Measurements from ENCODE around the gene CAMTA1. TPM values are rescaled to one million over a fixed set of nuclear protein-coding genes. Genes with fewer than 3 reads are reported as not detected.

The CAMTA1 gene
- total RNA-seq, 1 experiment from 2014 or later, result 69.5 TPM

- ATAC-seq (no peak), DNase-seq (ENCODE audit: low read depth, low spot score) (no peak)
- ChIA-PET POLR2A (no interaction called here), CTCF (no interaction called here), RAD21 (ENCODE audit: low non-redundant PET in 1 of 2, low total read pairs in 2 of 2, uncharacterized antibody in 2 of 2, unreplicated experiment in 2 of 2) (no interaction called here)
- Histone ChIP-seq H4K20me1 (ENCODE audit: insufficient read depth) (no peaks in the 10 kb centered on the region), H3K79me2 (ENCODE audit: insufficient read depth, low read length) (no peaks in the 10 kb centered on the region), H3K9ac (ENCODE audit: low read length) (no peak overlapping the region), H3K4me2 (ENCODE audit: low read length) (no peak overlapping the region), H3K27ac (ENCODE audit: low read depth, low read length) (no peak overlapping the region), H3K27me3 (ENCODE audit: insufficient read depth, low read length) (peaks cover 75% of the 10 kb centered on the region), H3K9me3 (ENCODE audit: control insufficient read depth in 1 of 2, insufficient read depth in 1 of 2, low read depth in 1 of 2, low read length in 2 of 2) (no peaks in the 10 kb centered on the region), H3K4me3 (replicated peaks in 1 of 2; ENCODE audit: low read depth in 1 of 2, low read length in 2 of 2) (no peak overlapping the region), H3K36me3 (ENCODE audit: control insufficient read depth in 1 of 2, insufficient read depth in 2 of 2, low read length in 2 of 2) (no peaks in the 10 kb centered on the region), H3K9me2 (ENCODE audit: insufficient read depth) (no peaks in the 10 kb centered on the region), H3K4me1 (ENCODE audit: control insufficient read depth in 1 of 2, insufficient read depth in 2 of 2, low read length in 2 of 2) (no peaks in the 10 kb centered on the region), H2AFZ (ENCODE audit: low read depth, low read length, poor library complexity, severe bottlenecking) (no peak overlapping the region)
- BruUV-seq (replicated peaks), result no TSS peak
- TF ChIP-seq FOSL1 (IDR thresholded peaks at IDR 0.05; ENCODE audit: low read depth) (no peak), POLR2AphosphoS5 (IDR thresholded peaks at IDR 0.05; ENCODE audit: low read depth, low read length) (no peak), REST (IDR thresholded peaks at IDR 0.05; ENCODE audit: low read depth) (no peak), CBX3 (IDR thresholded peaks at IDR 0.05; ENCODE audit: low read depth) (no peak), JUND (IDR thresholded peaks at IDR 0.05) (no peak), ELF1 (IDR thresholded peaks at IDR 0.05; ENCODE audit: borderline replicate concordance, low read depth) (no peak), EZH2 (IDR thresholded peaks at IDR 0.05) (no peak), YY1 (IDR thresholded peaks at IDR 0.05; ENCODE audit: extremely low read depth, insufficient replicate concordance, low read depth, low read length) (no peak), CEBPB (IDR thresholded peaks at IDR 0.05; ENCODE audit: low read depth) (no peak), CTCF (IDR thresholded peaks at IDR 0.05 in 2 of 3, conservative IDR thresholded peaks at IDR 0.05 in 1 of 3; ENCODE audit: borderline replicate concordance in 1 of 3, insufficient read depth in 1 of 3, low read depth in 2 of 3, low read length in 2 of 3) (no peak), MAX (IDR thresholded peaks at IDR 0.05) (no peak), RAD21 (IDR thresholded peaks at IDR 0.05; ENCODE audit: low read depth) (no peak), POLR2A (IDR thresholded peaks at IDR 0.05; ENCODE audit: borderline replicate concordance, extremely low read depth, insufficient read depth, insufficient read length) (no peak), EGR1 (IDR thresholded peaks at IDR 0.05; ENCODE audit: low read depth) (no peak), ATF3 (IDR thresholded peaks at IDR 0.05) (no peak), ZNF274 (IDR thresholded peaks at IDR 0.05; ENCODE audit: low read depth, low read length) (no peak), ZBTB33 (IDR thresholded peaks at IDR 0.05; ENCODE audit: extremely low read depth, insufficient replicate concordance, low read length) (no peak), ZFX (IDR thresholded peaks at IDR 0.05) (no peak), SIN3A (IDR thresholded peaks at IDR 0.05; ENCODE audit: low read depth) (no peak), TCF7L2 (IDR thresholded peaks at IDR 0.05; ENCODE audit: borderline replicate concordance, extremely low read depth, insufficient read depth, insufficient read length) (no peak)
- intact Hi-C loops (cut with micrococcal nuclease), result no loop called here
Observed at GRCh38 chr1:7093297-7093696, 308.0 kb downstream of the CAMTA1 start.

Measured in HCT116 (cell line).